Measurements from ENCODE around the gene AARS2.

- no peak for TF ChIP-seq EZH2 (IDR thresholded peaks at IDR 0.05; ENCODE audit: borderline replicate concordance, low read depth, low read length, severe bottlenecking)
- TF ChIP-seq CTCF (IDR thresholded peaks at IDR 0.05; ENCODE audit: borderline replicate concordance, extremely low read depth, low read length, poor library complexity, severe bottlenecking) = peak; percentile 95
Observed at GRCh38 chr6:44268095-44268628, 45.0 kb downstream of the AARS2 start.
